ENCODE measurements around the gene UNC93A. TPM values are rescaled to one million over a fixed set of nuclear protein-coding genes. Genes with fewer than 3 reads are reported as not detected.
"Not testable (repeated sequence)": the region's sequence is repeated elsewhere in the genome, so short reads cannot be mapped to it uniquely, and the experiment has no call there.

UNC93A gene
- total and polyA plus RNA-seq, 2 donors (not counting 1 experiment from before 2014, with no cell fraction given): not detected

- H3K4me1 Mint-ChIP-seq: no peaks in the 10 kb centered on the region
- no peak for ATAC-seq (ENCODE audit: low read depth)
- no peak for DNase-seq
- Histone ChIP-seq H3K4me2 (replicated peaks; ENCODE audit: low read depth, low read length, poor library complexity, severe bottlenecking) (no peak overlapping the region), H2AFZ (ENCODE audit: insufficient read depth, low read depth, low read length, poor library complexity, severe bottlenecking) (no peak overlapping the region), H3K9me3 (ENCODE audit: control extremely low read depth in 1 of 3, control insufficient read depth in 2 of 3, insufficient read depth in 1 of 3, low read length in 2 of 3) (no peaks in the 10 kb centered on the region), H3K36me3 (replicated peaks in 1 of 2; ENCODE audit: control extremely low read depth in 1 of 2, control insufficient read depth in 1 of 2, extremely low read depth in 1 of 2, insufficient read depth in 2 of 2, low read length in 1 of 2) (no peaks in the 10 kb centered on the region), H4K20me1 (ENCODE audit: control insufficient read depth, insufficient read depth, low read length, poor library complexity, severe bottlenecking) (no peaks in the 10 kb centered on the region), H3K27me3 (replicated peaks in 1 of 4; ENCODE audit: control extremely low read depth in 1 of 4, control insufficient read depth in 3 of 4, insufficient read depth in 4 of 4, low read length in 3 of 4) (peaks cover 0 to 5% (median 1%) of the 10 kb centered on the region in 4 experiments), H3K27ac (ENCODE audit: low read length in 2 of 2) (no peak overlapping the region), H3K4me1 (ENCODE audit: control insufficient read depth in 2 of 2, insufficient read depth in 2 of 2, low read length in 2 of 2) (no peaks in the 10 kb centered on the region), H3K79me2 (ENCODE audit: control insufficient read depth, insufficient read depth, low read length) (no peaks in the 10 kb centered on the region), H3K4me3 (ENCODE audit: control extremely low read depth in 1 of 5, extremely low read depth in 1 of 5, insufficient read depth in 1 of 5, low read depth in 2 of 5, low read length in 4 of 5) (no peak overlapping the region), H3K9ac (ENCODE audit: low read length) (no peak overlapping the region)
- peaks cover 25% of the 10 kb centered on the region for H3K27me3 Mint-ChIP-seq
- POLR2A ChIA-PET: no interaction called here
- CTCF ChIA-PET: no interaction called here
- H3K4me3 Mint-ChIP-seq: no peak overlapping the region
- intact Hi-C loops (cut with micrococcal nuclease): no loop called here
- H3K27ac Mint-ChIP-seq: no peak overlapping the region
- no peaks in the 10 kb centered on the region for H3K9me3 Mint-ChIP-seq (ENCODE audit: insufficient read depth)
- TF ChIP-seq EZH2 (IDR thresholded peaks at IDR 0.05; ENCODE audit: borderline replicate concordance, insufficient read depth, low read depth, low read length, poor library complexity, severe bottlenecking) (no peak), CTCF (IDR thresholded peaks at IDR 0.05) (no peak)
- WGBS (ENCODE audit: insufficient coverage): no CpG with 5 or more reads among the region's 2 CpGs
Measured at GRCh38 chr6:167311286-167311685, 20.2 kb downstream of the UNC93A start.

DNA sequence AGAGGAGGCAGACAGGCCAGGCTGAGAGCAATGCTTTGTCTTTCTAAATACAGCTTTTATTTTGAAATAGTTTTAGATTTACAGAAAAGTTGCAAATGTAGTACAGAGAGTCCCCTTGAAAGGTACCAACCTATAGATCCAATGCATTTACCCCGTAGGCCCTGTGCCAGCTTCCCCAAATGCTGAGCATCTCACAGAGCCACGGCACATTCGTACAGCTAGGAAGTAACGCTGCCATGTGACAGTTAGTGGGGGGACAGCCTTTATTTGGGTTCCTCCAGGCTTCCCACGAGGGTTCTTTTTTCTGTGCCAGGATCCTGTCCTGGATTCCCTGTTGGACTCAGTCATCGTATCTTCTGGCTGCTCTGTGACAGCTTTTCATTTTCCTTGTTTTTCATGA is 20.6 kb downstream of the UNC93A start:
- ATAC-seq (ENCODE audit: low read depth); H3K4me3 Mint-ChIP-seq; intact Hi-C loops (cut with micrococcal nuclease); H3K36me3 ChIP-seq (replicated peaks in 1 of 2; ENCODE audit: control extremely low read depth in 1 of 2, control insufficient read depth in 1 of 2, extremely low read depth in 1 of 2, insufficient read depth in 2 of 2, low read length in 1 of 2); H3K9ac ChIP-seq (ENCODE audit: low read length); H3K27ac ChIP-seq (ENCODE audit: low read length in 2 of 2); POLR2A ChIA-PET; H3K27me3 ChIP-seq (replicated peaks in 1 of 4; ENCODE audit: control extremely low read depth in 1 of 4, control insufficient read depth in 3 of 4, insufficient read depth in 4 of 4, low read length in 3 of 4); H3K4me2 ChIP-seq (replicated peaks; ENCODE audit: low read depth, low read length, poor library complexity, severe bottlenecking); H3K9me3 Mint-ChIP-seq (ENCODE audit: insufficient read depth); DNase-seq; H3K4me1 Mint-ChIP-seq; H2AFZ ChIP-seq (ENCODE audit: insufficient read depth, low read depth, low read length, poor library complexity, severe bottlenecking); H3K4me1 ChIP-seq (ENCODE audit: control insufficient read depth in 2 of 2, insufficient read depth in 2 of 2, low read length in 2 of 2); H4K20me1 ChIP-seq (ENCODE audit: control insufficient read depth, insufficient read depth, low read length, poor library complexity, severe bottlenecking); H3K27ac Mint-ChIP-seq; H3K9me3 ChIP-seq (ENCODE audit: control extremely low read depth in 1 of 3, control insufficient read depth in 2 of 3, insufficient read depth in 1 of 3, low read length in 2 of 3); H3K79me2 ChIP-seq (ENCODE audit: control insufficient read depth, insufficient read depth, low read length); H3K4me3 ChIP-seq (ENCODE audit: control extremely low read depth in 1 of 5, extremely low read depth in 1 of 5, insufficient read depth in 1 of 5, low read depth in 2 of 5, low read length in 4 of 5); CTCF ChIA-PET: not testable (repeated sequence)
- 81% methylated on average over 6 of the region's 6 CpGs for WGBS (ENCODE audit: insufficient coverage)
- H3K27me3 Mint-ChIP-seq: peaks cover 27% of the 10 kb centered on the region

Data from B cell (primary cell).